Epidermal melanocyte (primary cell): ENCODE results near the gene NBPF3.
"Not testable (repeated sequence)": the region's sequence is repeated elsewhere in the genome, so short reads cannot be mapped to it uniquely, and the experiment has no call there.

Experiments
- DNase-seq: peaks from one replicate; pipeline ENCODE4 v3.0.0; 2011; ENCODE audit warnings: low spot score; ENCODE audit not compliant: insufficient read length

The NBPF3 gene, protein sequence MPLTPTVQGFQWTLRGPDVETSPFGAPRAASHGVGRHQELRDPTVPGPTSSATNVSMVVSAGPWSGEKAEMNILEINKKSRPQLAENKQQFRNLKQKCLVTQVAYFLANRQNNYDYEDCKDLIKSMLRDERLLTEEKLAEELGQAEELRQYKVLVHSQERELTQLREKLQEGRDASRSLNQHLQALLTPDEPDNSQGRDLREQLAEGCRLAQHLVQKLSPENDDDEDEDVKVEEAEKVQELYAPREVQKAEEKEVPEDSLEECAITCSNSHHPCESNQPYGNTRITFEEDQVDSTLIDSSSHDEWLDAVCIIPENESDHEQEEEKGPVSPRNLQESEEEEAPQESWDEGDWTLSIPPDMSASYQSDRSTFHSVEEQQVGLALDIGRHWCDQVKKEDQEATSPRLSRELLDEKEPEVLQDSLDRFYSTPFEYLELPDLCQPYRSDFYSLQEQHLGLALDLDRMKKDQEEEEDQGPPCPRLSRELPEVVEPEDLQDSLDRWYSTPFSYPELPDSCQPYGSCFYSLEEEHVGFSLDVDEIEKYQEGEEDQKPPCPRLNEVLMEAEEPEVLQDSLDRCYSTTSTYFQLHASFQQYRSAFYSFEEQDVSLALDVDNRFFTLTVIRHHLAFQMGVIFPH

DNA sequence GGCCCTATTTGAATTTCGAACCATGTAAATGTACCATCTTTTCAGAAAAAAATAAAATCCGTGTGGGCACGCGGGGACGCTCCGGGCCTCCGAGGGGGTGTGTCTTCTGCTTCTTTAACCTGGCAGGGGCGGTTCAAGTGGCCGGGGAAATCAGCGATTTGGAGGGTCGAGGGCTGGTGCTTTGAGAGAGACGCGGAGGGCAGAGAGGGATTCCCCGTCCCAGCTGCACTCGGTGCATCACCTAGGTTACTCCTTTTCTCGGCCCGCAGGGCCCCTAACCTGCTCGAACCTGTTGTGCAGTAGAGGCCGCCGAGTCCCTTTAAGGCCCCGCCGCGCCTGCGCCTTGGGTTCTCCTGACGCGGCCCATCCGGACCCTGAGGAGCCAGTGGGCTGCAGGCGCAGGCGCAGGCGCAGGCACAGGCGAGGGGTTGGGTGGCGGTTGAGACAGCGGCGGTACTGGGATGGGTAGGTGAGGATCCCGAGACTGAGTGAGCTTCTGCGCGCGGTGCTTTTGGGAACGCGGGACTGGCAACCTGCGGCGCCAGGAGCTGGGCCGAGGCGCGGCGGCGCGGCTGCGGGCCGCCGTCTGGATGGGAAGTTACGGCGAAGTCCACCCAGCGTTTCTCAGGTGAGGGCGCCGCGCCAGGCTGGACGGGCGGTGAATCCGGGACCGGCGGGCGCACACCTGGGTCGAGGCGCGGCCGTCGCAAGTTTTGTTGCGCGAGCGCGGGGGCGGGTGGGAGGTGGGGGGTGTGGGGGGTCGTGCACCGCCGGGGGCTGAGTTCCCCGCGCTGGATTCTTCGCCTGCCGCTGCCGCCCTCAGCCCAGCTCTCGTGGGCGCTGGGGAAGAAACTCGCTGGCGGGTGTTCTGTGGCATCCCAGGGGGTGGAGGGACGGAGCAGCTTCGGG is at the start of gene NBPF3:
TSS of gene NBPF3 (plus strand) at position 417 of the 909 bp plus-strand sequence. CDS start 4,950 bp downstream, outside the sequence.
- peak; percentile 77 for DNase-seq

DNA sequence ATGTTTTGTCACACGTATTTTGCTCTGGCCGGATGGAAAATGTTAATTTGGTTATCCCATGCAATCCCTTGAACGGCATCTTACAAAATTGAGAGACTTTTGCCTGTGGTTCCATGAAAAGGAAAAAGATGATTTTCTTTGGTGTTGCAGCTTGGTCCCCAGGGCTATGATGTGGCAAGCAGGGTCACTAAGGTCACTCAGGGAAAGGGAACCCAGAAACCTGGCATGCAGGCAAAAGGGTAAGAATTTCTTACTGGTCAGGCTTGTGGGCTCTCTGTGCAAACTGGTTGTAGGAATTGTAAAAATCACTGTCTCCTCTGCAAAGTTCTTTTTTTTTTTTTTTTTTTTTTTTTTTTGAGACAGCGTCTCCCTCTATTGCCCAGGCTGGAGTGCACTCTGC is 48.4 kb upstream of the NBPF3 start:
- no peak for DNase-seq

DNA sequence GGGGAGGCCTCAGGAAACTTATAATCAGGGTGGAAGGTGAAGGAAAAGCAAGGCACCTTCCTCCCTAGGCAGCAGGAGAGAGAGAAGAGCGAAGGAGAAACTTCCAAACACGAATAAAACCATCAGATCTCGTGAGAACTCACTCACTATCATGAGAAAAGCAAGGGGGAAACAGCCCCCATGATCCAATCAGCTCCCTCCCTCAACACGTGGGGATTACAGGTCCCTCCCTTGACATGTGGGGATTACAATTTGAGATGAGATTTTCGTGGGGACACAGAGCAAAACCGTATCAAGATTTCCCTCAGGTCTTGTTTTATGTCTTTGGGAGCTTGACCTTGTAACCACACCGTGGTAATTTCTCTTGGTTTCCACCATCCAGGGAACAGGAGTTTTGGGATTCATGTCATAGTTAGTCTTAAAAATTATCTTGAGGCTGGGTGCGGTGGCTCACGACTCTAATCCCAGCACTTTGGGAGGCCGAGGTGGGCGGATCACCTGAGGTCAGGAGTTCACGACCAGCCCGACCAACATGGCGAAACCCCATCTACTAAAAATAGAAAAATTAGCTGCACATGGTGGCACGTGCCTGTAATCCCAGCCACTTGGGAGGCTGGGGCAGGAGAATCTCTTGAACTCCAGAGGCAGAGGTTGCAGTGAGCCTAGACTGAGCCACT is 47.2 kb upstream of the NBPF3 start:
- DNase-seq = no peak

DNA sequence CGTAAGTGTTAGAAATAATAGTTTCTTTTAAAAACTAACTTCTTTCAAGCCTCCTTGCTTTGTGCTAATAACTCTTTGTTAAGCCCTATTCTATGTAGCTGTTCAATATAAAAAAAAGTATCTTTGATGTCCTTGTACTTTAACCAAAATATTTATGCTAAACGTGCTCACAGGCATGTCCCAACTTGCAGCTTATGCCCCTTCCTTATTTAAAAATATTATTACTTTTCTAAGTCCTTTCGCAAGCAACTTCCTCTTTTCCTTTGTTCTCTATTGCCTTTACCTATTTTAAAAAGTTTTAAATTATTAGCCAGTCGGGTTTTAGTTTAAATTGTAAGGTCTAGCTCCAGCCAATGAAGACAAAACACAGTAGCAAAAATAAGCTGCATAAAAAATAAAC is 43.4 kb upstream of the NBPF3 start:
- DNase-seq = no peak

DNA sequence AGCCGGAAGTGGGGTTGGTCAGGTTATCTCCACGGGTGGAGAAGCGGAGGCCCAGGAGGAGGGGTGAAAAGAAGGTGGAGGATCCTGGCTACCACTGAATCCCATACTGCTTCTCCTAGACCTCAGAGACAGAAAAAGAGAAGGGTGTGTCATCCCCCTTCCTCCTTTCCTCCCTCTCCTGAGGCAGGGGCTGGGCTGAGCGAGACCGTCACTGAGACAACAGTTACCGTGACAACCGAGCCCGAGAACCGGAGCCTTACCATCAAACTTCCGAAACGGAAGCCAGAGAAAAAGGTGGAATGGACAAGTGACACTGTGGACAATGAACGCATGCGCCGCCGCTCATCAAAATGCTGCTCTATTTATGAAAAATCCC is 42.1 kb upstream of the NBPF3 start:
- DNase-seq = no peak

DNA sequence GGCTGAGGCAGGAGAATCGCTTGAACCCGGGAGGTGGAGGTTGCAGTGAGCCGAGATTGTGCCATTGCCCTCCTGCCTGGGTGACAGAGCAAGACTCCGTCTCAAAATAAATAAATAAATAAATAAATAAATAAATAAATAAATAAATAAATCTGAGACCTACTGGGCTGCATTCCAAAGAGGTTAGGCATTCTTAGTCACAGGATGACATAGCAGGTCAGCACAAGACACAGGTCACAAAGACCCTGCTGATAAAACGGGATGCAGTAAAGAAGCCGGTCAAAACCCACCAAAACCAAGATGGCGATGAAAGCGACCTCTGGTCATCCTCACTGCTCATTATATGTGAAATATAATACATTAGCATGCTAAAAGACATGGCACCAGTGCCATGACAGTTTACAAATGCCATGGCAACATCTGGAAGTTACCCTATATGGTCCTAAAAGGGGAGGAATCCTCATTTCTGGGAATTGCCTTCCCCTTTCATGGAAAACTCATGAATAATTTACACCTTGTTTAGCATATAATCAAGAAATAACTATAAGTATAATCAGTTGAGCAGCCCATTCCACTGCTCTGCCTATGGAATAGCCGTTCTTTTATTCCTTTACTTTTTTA is 38.1 kb upstream of the NBPF3 start:
- DNase-seq = not testable (repeated sequence)

DNA sequence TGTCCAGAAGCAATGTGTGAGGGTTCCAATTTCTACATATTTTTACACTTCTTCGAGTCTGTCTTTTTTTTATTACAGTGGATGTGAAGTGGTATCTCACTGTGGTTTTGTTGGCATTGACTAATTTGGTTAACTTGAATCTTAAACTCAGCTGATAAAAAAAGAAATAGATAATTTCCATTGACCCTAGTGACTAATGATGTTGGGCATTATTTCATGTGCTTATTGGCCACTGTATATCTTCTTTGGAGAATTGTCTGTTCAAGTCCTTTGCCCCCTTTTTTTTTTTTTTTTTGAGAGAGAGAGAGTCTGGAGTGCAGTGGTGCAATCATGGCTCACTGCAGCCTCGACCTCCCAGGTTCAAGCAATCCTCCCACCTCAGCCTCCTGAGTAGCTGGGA is 33.3 kb upstream of the NBPF3 start:
- DNase-seq = no peak

DNA sequence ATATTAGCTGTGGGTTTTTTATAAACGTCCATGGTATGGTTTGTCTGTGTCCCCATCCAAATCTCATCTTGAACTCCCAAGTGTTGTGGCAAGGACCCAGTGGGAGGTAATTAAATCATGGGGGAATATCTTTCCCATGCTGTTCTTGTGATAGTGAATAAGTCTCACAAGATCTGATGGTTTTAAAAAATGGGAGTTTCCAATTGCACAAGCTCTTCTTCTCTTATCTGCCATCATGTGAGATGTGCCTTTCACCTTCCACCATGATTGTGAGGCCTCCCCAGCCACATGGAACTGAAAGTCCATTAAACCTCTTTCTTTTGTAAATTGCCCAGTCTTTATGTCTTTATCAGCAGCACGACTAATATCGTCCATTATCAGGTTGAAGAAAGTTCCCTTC is 30.0 kb upstream of the NBPF3 start:
- not testable (repeated sequence) for DNase-seq

DNA sequence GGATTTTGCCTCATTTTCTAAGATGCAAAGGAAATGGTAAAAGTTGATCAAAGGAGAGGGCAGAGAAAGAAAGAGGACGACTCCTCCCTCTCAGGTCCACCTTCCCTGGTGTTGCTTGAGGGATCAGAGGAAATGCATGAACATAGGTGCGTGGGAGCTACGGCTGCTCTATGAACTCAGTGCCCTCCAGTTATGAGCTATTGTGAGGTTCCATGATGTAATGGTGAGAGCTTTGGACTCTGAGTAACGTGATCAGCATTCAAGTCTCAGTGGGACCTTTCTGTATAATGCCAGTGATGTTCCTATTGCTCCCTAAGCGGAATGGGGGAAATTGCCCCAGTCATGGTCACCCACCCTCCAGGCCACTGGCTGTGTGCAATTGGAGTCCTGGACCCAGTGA is 25.9 kb upstream of the NBPF3 start:
- no peak for DNase-seq

DNA sequence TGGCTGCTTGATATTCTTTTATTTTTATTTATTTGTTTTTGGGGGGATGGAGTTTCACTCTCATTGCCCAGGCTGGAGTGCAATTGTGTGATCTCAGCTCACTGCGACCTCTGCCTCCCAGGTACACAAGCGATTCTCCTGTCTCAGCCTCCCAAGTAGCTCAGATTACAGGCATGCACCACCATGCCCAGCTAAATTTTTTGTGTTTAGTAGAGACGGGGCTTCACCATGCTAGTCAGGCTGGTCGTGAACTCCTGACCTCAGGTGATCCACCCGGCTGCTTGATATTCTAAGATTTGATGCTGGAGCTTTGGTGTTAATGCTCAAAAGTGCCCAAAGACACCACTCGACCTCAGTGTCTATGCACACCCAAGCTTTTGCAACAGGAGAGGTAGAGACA is 19.6 kb upstream of the NBPF3 start:
- DNase-seq = not testable (repeated sequence)

DNA sequence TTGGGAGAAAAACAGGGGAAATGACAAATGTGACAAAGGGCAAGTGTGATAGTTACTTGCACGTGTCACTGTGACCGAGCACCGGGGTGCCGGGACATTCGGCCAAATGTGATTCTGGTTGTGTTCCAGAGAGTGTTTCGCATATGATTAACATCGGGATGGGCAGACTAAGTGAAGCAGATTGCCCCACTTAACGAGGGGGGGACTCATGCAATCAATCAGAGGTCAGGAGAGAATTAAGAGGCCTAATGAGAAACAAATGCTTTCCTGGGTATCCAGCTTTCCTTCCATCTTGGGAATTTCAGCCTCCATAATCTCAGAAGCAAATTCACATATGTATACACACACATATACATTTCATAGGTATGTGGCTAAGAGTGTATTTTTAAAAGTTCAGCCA is 18.6 kb upstream of the NBPF3 start:
- DNase-seq = not testable (repeated sequence)

DNA sequence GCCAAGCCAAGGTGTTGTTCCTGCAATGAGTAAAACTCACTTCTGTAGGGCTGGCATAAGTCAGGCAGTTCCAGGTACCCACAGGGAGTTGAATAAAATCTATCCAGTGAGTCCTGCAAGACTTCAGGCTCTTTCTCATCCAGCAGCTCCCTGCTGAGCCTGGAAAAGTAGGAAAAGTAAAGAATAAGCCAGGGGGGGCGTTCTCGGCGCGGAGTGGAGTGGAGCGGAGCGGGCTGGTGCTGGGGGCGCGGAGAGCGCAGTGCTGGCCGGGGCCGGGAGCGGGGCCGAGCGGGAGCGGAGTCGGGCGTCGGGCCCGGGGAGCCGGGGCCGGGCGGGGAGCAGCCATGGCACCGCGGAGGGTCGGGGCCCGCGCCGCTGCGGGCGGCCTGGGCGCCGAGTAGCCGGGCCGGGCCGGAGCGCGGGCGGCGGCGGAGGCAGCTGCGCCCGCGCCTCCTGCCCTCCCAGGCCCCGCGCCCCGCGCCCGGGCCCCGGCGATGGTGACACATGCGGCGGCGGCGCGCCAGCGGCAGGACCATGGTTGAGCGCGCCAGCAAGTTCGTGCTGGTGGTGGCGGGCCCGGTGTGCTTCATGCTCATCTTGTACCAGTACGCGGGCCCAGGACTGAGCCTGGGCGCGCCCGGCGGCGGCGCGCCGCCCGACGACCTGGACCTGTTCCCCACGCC is 12.0 kb upstream of the NBPF3 start:
- DNase-seq = not testable (repeated sequence)

DNA sequence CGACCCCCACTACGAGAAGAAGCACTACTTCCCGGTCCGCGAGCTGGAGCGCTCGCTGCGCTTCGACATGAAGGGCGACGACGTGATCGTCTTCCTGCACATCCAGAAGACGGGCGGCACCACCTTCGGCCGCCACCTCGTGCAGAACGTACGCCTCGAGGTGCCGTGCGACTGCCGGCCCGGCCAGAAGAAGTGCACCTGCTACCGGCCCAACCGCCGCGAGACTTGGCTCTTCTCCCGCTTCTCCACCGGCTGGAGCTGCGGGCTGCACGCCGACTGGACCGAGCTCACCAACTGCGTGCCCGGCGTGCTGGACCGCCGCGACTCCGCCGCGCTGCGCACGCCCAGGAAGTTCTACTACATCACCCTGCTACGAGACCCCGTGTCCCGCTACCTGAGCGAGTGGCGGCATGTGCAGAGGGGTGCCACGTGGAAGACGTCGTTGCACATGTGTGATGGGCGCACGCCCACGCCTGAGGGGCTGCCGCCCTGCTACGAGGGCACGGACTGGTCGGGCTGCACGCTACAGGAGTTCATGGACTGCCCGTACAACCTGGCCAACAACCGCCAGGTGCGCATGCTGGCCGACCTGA is 11.4 kb upstream of the NBPF3 start:
- not testable (repeated sequence) for DNase-seq

DNA sequence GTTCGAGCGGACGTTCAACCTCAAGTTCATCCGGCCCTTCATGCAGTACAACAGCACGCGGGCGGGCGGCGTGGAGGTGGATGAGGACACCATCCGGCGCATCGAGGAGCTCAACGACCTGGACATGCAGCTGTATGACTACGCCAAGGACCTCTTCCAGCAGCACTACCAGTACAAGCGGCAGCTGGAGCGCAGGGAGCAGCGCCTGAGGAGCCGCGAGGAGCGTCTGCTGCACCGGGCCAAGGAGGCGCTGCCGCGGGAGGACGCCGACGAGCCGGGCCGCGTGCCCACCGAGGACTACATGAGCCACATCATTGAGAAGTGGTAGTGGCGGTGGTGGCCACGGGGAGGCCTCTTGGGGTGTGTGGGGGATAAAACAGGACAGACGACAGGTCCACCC is 10.7 kb upstream of the NBPF3 start:
- not testable (repeated sequence) for DNase-seq

DNA sequence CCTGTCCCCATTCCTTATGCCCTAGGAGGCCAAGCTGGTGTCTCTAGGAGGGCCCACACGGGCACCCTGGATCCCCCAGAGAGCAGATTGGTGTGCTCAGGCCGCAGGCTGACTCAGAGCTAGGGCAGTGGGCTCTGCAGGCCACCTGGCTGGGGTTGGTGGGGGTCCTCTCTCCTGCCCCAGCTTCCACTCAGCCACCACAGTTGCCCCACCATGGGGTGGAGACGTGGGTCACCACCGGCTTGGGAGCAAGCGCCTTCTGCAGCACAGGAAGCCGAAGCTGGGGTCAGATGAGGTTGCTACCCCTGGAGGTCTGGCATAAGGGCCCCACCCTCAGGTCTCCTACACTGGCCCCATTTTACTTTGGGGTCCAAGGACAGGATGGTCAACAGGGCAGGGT is 9.1 kb upstream of the NBPF3 start:
- DNase-seq = not testable (repeated sequence)

DNA sequence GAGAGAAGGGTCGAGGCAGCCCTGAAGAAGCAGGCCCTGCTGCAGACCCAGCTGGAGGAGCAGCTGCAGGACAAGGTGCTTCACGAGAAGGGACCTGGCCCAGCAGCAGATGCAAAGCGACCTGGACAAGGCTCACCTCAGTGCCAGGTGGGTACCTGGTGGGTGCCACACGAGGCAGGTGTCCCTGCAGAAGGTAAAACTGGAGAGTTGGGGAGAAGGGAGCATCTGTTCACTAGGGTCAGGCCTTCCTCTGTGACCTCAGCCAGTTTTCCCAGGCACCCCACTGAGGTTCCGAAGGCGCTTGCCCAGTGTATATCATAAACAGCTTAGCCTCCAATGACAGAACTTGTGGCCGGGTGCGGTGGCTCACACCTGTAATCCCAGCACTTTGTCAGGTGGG is 5.5 kb upstream of the NBPF3 start:
- no peak for DNase-seq

DNA sequence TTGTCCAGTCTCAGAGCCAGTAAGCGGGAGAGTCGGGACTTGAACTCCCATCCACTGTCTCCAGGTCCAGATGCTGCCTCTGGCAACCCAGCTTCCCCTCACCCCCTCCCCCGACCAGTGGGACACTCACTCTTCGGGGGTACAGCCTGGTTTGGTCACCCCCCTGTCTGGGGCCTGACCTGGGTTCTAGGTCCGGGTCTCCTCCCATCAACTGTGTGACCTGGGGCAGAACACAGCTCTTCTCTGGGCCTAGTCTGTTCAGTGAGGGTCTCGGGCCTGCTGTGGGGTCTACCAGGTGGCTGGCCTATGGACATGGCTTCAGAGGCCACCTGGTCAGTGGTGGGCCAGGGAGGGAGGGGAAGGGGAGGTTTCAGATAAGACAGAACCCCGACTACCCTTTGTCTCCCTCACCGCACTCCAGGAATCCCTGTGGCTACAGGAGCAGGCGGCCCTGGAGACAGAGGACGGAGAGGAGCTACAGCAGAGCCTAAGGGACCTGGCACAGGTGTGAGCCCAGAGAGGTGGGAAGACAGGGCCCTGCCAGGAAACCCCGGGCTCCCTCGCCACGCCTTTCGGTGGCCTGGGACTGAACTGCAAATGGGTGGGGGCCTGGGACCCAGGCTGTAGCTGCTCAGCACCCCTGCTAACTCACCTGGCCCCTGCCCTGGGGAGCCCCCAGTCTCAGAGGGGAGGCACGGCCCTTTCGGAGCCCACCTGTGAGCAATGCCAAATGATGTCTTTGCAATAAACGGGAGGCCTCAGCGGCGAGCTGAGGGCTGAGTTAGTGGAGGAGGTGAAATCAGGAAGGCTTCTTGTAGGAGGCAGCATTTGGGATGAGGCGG is 4.1 kb upstream of the NBPF3 start:
- DNase-seq = no peak

DNA sequence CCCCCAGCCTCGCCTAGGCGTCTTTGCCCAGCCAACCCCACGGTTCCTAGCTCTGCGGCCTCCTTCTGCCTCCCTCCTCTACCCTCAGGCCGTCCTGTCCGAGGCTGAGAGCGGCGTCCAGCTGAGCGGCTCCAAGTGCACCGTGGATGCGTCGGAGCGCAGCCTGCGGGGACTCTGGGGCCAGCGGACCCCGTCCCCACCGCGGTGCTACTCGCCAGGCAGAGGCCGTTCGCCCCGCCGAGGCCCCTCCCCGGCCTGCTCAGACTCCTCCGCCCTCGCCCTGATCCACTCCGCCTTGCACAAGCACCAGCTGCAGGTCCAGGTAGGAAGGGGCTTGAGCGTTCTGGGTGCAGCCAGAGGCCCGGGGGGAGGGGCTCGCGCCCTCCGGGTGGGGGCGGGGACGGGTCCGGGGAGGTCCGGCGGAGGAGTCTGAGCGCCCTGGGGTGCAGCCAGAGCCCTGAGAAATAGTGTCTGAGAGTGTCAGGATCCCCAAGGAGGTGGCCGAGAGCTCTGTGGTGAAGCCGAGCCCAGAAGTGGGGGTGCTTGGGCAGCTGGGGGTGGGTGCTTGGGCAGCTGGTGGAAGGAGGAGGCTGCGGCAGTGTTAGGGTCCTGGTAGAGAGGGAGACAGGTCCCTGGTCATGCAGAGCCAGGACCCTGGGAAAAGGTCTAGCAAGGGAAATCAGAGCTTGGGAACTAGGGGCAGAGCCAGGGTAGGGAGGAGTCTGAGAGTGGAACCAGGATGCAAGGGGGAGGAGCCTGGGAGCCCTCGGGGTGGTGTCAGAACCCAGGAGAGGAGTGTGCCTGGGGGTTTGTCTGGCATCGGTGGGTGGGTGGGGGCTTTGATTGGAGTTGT is 3.2 kb upstream of the NBPF3 start:
- no peak for DNase-seq
